Head of caudate nucleus (tissue), 42 donors: ENCODE data around the gene WDCP.
A peak's percentile ranks its signal among the peaks of the same experiment; 100 is the strongest.

Experiments used
- DNase-seq, 42 donors: peaks; one replicate each; pipeline versions ENCODE4 v3.0.0 to v3.0.0-alpha.2; 2020 to 2021; ENCODE audit warnings: mixed read lengths in 7 of 42
- intact Hi-C: fragments of 100-400 bp; cut with DNase I; formaldehyde crosslinking; loops from one replicate; pipeline ENCODE4 v1.15.0; 2022

Gene WDCP

DNA sequence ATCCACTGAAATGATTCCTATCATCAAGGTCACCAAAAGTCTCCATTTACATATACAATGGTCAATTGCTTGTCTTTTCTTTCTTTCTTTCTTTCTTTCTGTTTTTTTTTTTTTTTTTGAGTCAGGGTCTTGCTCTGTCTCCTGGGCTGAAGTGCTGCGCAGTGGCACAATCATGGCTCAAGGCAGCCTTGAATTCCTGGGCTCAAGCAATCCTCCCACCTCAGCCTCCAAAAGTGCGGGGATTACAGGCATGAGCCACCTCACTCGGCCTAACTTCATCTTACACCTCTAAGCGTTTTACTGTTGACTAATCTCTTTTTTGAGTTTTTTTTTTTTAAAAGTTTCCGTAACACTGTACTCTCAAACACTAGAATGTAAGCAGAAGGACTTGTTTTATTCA, 28.1 kb upstream of the WDCP start:
- intact Hi-C loops = loop anchor here (10.0 kb wide), 1 partner anchor 50 kb away; the partner anchor contains the start of genes FAM228B and PFN4
- DNase-seq = no peak

GRCh38 chr2:24073816-24074215, 26.6 kb upstream of the WDCP start:
- DNase-seq = no peak
- intact Hi-C loops = loop anchor here (10.0 kb wide), 1 partner anchor 51 kb away; the partner anchor contains the start of genes FAM228B and PFN4

DNA sequence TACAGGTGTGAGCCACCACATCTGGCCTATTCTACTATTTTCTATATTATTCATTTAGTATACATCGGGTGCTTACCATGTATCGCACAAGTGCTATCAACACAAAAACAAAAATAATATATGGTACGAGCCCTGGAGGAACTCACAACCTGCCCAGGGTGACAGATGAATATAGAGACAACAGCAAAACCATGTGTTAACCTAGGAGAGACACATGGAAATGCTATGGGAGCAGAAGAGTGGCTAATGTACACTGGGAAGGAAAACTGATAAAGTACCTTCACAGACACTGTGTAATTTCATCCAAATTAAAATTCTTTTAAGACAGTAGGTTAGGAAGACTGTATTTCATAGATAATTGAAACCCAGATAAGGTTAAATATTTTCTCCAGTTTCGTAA, 25.1 kb upstream of the WDCP start:
- no peak for DNase-seq
- intact Hi-C loops = loop anchor here (10.0 kb wide), 1 partner anchor 53 kb away; the partner anchor contains the start of genes FAM228B and PFN4

GRCh38 chr2:24065341-24065740, 18.1 kb upstream of the WDCP start:
- no peak for DNase-seq
- intact Hi-C loops = no loop called here

DNA sequence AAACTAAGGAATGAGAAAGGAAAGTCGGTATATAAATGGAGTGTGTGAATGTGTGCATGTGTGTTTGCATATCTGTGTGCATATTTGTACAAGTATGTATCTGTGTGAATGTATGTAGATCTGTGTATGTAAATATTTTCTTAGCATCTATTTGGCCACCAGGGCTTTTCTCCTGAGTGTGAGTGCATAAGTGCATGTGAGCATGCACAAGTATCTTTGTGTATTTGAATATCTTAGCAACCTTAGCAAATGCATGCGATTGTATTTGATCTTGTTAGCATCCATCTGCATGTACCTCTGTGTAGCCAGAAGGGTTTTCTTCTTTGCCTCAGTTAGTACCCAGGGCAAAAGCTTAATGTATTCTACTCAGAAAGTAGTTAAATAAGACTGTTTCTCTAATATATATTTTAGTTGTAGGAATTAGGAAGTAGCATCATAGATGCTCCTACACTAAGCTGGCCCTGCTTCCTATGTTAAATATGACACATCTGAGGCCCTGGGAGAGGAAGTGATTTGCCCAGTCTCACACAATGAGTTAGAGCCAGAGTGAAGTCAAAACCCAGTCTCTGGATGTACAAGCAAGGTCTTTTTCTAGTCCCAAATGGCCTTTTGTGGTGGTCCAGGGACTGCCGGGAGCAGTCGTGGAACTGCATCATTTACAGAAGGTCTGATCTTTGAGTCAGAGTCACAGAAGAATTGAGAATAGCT, 11.5 kb upstream of the WDCP start:
- DNase-seq = no peak
- intact Hi-C loops = no loop called here

DNA sequence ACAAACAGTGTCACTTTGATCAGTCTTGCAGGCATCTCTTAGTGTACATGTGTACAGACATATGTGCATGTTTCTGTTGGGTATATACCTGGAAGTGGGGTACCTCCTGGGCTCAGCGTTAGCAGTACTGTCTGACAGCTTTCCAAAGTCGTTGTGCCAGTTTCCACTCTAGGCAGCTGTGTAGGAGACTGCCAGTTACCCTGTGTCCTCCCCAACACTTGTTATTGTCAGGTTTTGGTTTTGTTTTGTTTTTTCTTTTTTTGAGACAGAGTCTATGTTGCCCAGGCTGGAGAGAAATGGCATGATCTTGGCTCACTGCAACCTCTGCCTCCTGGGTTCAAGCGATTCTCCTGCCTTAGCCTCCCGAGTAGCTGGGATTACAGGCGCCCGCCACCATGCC, 8.6 kb upstream of the WDCP start:
- no peak for DNase-seq
- intact Hi-C loops = no loop called here

- intact Hi-C loops = no loop called here
- no peak for DNase-seq
Measured at GRCh38 chr2:24054366-24055010, 7.3 kb upstream of the WDCP start.

DNA sequence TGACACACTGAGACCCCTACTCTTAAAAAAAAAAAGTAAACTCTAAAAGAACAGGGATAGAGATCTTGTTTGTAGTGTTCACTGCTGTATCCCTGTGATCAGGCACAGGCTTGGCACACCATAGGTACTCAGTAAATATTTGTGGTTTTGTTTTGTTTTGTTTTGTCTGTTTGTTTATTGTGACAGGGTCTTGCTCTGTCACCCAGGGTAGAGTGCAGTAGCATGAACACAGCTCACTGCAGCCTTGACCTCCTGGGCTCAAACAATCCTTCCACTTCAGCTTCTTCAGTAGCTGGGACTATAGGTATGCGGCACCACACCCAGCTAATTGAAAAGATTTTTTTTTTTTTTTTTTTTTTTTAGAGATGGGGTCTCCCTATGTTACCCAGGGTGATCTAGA, 5.8 kb upstream of the WDCP start:
- DNase-seq = no peak
- intact Hi-C loops = no loop called here

- DNase-seq = peak in 9 of 42 donors; percentile 12 to 53 (median 26)
- intact Hi-C loops = no loop called here
Measured at GRCh38 chr2:24051833-24052232, 4.6 kb upstream of the WDCP start.

DNA sequence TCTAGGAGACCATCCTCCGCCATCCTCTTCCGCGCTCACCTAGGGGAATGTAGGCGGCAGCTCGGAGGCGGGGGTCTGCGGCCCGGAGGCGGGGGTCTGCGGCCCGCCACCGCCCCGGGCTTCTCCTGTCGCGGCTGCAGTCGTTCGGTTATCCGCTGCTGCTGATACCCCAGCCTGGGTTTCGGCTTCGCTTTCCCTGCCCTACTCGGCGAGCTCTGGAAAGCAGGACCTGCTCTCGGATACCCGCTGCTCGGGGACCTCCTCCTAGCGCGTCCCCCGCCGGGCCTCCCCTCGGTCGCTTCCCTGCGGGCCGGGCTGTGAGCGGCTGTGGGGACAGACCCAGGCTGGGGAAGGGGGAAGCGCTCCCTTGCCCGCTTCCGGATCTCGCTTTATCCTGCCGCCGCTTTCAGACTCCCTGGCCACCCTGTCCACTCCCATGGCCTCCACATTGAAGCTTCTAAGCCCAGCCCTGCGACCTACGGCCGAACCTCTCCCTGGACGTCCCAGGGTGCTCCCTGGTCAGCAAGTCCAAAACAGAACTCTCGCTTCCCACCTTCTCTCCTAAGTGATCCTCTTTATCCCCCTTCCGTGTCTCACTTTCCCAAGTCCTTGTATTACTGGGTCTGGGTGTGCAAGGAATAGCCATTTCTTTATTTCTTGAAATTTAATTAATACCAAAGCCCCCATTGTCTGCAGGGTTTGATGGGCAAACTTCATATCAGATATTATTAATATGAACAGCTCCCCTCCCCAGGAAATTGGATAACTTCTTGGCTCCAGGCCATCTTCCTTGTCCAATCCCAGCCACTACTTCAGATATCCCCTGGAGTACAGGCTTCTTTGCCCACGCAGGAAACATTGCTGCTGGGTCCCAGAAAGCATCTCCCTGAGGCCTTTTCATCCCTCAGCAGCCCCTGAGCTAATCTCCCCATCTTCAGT, 3.1 kb upstream of the WDCP start:
- DNase-seq = peak in 37 of 42 donors; percentile 20 to 72 (median 42)
- intact Hi-C loops = no loop called here

DNA sequence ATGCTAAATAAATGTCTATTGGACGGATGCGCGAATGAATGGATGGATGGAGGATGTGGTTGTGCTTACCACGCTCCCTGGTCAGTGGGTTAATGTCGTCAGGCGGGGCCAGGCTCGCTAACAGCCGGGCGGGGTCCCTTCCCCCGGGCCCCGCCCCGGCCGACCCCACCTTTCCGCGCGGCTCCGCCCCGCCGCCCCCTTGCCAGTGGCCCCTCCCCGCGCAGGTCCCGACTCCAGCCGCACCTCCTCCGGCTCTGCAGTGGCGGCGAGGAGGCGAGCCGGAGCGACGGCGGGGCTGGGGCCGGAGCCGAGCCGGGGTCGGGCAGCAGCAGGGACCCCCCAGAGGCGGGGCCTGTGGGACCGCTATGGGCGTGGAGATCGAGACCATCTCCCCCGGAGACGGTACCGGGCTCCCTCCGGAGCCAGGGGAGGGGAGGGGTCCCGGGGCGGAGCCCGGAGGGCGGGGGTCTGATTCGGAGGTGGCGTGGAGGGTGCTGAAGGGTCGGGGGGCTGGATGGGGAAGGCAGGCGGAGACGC, 2.4 kb upstream of the WDCP start, which contains the start of gene FKBP1B:
Gene FKBP1B, plus strand, starts transcription at position 257 of the 537 bp plus-strand sequence. Its CDS starts 109 bp downstream, at position 366.
- DNase-seq = peak; percentile 18 to 91 (median 72)
- intact Hi-C loops = loop anchor here (10.0 kb wide), 1 partner anchor 125 kb away; the partner anchor contains the start of gene ATAD2B

DNA sequence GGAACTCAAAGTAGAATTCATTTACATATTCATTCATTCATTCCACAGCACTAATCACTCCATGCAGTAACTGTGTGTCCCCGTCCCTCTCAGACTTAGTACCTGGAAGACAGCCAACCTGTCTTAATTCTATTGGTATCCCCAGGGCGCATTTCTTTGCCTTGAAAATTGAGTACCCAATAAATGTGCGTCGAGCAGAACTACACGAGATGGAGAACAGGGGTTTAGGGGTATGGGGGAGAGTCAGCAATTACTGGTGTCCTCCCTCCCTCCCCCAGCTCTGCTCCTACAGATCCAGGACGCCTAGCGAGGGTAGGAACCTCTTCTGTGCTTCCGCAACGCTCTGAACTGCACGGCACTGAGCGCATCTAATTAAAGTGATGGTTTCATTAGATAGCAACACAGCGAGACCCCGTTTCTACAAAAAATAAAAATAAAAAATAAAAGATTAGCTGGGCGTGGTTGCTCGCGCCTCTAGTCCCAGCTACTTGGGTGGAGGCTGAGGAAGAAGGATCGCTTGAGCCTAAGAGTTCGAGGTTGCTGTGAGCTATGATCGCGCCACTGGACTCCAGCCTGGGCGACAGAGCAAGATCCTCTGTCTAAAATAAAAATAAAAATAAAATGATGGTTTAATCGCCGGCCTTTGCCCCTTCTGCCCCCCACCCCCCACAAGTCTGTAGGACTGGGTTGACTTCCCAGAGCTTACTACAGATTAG, 1.7 kb upstream of the WDCP start:
- intact Hi-C loops = loop anchor here (10.0 kb wide), 1 partner anchor 124 kb away; the partner anchor contains the start of gene ATAD2B
- peak in 4 of 42 donors; percentile 13 to 42 (median 27) for DNase-seq

DNA sequence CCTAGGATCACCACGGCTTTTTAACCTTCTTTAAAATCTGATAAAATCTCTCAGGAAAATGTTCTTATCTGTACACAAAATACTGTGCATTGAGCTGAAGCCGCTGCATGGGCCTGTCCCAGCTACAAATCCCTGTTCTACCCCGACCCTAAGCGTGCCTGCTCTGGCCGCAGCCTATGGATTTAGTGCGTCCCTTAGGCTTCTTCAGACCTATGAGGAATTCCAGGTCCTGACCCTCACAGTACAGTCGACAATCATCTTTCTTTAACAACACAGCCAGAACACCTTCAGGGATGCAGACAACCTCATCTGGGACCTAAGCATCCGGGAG, 477 bp upstream of the WDCP start:
- no peak for DNase-seq
- intact Hi-C loops = loop anchor here (10.0 kb wide), 1 partner anchor 123 kb away; the partner anchor contains the start of gene ATAD2B

DNA sequence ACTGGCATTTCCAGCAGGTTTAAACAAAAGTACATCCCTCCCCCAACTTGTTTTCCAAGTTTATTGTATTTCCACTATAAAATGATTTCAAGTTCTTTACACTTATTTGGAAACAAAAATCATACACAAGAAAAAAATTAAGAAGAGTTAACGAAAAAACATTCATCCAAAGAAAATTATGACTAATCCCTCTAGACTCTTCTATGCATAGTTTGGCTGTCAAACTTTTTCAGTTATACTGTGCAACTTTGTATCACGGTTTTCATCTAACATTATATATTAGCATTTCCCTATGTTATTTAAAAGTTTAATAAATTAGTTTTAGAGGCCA, 627 bp downstream of the WDCP start:
- intact Hi-C loops = loop anchor here (10.0 kb wide), 1 partner anchor 122 kb away; the partner anchor contains the start of gene ATAD2B

GRCh38 chr2:24045511-24046508, 1.4 kb downstream of the WDCP start:
- intact Hi-C loops = loop anchor here (10.0 kb wide), 1 partner anchor 121 kb away; the partner anchor contains the start of gene ATAD2B
- DNase-seq = peak in 1 of 42 donors; percentile 2

More for the DNA sequence above, 627 bp downstream of the WDCP start:
- DNase-seq = no peak

- peak in 1 of 42 donors; percentile 13 for DNase-seq
- intact Hi-C loops = loop anchor here (10.0 kb wide), 1 partner anchor 118 kb away; the partner anchor contains the start of gene ATAD2B
Measured at GRCh38 chr2:24043133-24043532, 4.1 kb downstream of the WDCP start.

GRCh38 chr2:24040511-24040910, 6.7 kb downstream of the WDCP start:
- no peak for DNase-seq
- intact Hi-C loops = loop anchor here (10.0 kb wide), 1 partner anchor 116 kb away; the partner anchor contains the start of gene ATAD2B
